HG03066 (cell line): ENCODE results near the gene IP6K3.

Source experiments
- ATAC-seq: cut with Tn5 transposase; IDR thresholded peaks from one replicate; pipeline ENCODE4 v1.9.1; 2021; ENCODE audit warnings: low read depth; ENCODE audit not compliant: unreplicated experiment

Gene IP6K3

DNA sequence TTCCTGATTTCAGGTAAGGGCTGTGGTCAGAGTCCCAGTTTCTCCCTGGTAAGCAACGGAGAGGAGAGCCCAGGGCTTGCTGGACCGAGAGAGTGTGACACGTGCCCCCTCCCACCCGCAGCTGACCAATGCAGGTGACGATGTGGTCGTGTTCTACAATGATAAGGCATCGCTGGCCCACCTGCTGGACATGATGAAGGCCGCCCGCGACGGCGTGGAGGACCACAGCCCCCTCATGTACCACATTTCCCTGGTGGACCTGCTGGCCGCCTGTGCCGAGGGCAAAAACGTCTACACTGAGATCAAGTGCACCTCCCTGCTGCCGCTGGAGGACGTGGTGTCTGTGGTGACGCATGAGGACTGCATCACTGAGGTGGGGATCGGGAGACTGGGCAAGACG is 66.9 kb downstream of the IP6K3 start:
- ATAC-seq, result no peak

DNA sequence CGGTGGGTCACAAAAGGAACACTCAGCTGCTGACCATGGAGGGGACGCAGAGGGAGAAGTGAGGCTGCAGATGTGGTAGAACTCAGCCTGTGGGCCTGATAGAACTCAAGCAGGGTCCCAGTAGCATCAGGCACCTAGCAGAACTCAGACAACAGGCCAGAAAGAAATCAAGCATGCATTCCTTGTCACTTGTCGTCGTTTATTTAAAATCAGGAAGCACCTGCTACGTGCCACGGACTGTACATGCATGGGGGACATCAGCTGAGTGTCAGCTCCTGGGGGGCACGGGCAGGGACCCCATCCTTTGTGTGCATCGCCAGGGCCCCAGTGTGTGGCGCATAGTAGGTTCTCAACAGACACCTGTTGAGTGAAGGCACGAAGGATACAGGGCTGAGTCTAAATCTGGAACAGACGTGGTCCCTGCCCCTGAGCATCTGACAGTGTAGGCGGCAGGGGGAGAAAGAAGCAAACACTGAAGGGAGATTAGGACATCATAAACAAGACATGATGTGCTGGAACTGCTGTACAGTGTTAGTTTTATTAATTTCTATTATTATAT is 67.7 kb downstream of the IP6K3 start:
- ATAC-seq, result no peak

DNA sequence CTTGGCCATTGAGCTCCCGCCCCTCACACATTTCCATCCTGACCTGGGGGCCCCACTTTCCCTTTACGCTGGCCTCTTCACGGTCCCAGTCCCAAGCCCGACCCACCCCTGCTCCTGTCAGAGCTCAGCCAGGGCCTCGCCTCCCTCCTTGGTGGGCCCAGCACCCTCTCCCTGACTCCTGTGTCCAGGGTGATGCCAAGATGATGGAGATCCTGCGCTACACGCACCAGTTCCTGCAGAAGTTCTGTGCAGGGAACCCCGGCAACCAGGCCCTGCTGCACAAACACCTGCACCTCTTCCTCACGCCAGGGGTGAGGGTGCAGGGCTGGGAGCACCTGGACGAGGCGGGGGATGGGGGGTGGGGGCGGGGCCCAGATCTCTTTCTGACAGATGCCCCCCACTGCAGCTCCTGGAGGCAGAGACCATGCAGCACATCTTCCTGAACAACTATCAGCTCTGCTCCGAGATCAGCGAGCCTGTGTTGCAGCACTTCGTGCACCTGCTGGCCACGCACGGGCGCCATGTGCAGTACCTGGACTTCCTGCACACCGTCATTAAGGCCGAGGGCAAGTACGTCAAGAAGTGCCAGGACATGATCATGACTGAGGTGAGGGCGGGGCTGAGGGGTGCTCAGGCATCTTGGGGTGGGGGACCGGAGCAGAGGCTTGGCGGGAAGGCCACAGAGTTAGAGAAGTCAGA is 68.3 kb downstream of the IP6K3 start:
- ATAC-seq, result no peak

DNA sequence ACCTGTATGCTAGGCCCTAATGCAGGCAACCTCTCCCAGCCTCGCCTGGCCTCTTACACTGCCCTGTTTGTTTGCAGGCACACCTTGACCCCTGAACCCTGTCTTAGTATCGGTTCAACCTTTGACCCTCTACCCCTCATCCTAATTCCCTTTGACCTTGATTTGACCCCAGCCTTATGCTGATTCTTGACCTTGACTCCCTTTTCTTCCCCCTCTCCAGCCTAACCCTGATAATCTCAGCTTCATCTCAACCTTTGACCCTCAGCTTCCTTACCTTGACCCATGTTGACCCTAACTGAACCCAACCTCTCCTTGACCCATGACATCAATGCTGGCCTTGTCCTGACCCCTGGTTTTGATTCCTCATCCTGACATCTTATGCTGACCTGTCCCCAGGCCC is 69.0 kb downstream of the IP6K3 start:
- no peak for ATAC-seq

DNA sequence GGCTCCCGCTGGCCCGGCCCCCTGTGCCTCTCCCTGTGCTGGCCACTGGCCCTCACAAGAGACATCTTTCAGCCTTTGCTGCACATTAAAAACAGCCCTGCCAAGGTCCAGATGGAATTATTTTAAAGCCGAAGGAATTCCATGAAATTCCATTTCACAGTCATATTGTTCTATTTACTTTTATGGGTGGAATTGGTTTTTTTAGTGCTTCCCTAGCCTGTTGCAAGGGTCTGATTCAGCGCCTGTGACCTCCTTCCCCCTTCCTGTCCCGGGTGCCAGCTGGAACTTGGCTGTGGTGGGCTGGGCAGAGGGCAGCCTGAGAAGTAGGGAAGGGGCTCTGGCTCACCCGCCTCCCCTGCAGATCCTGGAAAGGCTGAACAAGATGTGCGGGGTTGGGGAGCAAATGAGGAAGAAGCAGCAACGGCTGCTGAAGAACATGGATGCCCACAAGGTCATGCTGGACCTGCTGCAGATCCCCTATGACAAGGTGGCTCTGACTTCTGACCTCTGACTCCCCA is 69.5 kb downstream of the IP6K3 start:
- no peak for ATAC-seq

DNA sequence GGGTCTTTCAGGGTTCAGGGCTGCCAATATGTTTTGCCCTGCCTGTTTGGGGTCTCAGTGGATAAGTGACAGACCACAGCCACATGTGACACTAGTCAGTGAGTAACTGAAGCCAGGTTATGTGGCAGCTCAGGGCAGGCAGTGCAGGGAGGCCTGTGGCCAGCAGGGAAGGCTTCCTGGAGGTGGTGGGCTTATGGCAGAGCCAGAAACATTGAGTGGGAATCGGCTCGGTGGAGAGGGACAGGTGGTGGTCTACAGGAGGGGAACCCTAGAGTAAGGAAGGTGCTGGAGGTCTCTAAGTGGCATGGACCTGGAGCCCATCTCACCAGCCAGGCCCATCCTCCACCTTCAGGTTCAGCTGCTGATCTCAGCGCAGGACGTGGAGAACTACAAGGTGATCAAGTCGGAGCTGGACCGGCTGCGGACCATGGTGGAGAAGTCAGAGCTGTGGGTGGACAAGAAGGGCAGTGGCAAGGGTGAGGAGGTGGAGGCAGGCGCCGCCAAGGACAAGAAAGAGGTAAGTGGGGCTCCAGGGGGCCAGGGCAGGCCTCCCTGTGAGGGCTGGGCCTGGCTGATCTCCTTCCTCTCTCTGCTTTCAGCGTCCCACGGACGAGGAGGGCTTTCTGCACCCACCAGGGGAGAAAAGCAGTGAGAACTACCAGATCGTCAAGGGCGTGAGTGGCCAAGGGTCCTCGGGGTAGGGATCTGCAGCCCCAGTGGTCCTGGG is 70.1 kb downstream of the IP6K3 start:
- ATAC-seq, result no peak

DNA sequence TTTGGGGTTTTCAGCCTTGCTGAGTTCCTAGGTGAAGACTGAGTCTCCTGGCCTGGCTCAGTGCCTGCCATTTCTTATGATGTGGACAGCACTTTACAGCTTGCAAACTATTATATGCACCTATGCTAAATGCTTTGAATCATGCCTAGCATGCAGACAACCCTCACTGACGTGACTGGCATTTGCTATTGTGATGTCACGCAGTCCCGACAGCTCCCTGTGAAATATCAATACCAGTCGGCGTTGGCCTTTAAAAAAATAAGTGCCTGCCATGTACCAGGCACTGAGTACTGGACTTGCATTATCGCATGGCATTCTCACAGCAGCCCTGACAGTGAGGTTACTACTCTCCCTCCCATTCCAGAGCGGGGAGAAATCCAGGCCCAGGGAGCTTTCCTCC is 70.7 kb downstream of the IP6K3 start:
- no peak for ATAC-seq

DNA sequence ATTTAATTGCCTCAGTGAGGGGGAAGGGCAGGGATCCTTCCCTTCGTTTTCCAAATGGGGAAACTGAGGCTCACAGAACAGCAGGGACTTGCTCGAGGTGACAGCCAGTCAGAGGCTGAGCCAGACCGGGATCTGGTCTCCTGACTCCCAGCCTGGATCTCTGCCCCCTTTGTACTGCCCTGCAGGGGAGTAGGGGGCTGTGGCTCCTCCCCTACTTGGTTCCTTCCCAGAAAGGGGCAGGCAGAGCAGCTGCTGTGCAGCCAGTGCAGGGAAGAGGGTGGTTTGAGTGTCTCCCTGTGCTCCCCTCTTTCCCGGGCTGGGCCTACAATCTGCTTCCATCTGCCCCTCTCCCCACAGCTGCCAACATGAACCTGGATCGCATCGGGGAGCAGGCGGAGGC is 72.9 kb downstream of the IP6K3 start:
- no peak for ATAC-seq

DNA sequence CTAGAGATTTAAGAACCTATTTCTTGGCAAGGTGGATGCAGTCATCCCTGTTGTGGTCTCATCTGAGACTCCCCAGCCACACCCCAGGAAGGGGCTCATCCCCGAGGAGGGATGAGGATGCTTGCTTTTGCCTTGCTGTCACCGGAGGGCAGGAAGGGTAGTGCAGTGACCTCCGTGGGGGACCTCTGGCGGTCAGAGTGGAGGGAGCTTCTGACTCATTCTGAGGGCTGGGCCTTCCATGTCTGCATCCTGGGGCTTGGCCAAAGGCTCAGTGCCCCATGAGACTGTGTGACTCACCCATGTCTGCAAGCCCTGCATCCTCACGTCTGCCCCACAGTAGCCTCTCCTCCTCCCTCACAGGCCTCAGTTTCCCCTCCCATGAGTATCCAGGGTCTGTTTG is 73.9 kb downstream of the IP6K3 start:
- ATAC-seq, result no peak

DNA sequence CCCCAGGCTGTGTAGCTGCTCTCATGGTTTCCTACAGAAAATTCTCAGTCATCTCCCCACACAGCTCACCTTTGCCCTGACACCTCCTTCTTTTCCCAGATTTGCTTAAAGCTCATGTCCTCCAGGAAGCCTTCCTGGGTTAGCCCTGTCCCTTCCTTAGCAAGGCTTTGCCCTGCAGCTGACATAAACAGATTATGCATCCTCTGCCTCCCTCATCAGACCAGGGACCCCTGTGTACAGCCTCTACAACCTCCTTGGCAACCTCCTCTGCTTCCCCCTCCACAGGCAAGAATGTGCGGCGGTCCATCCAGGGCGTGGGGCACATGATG is 75.0 kb downstream of the IP6K3 start:
- ATAC-seq, result no peak
